Stimulated activated CD4-positive, alpha-beta T cell treated with anti-CD3 and anti-CD28 coated beads, TNF-alpha, amount 100 ng/mL, for 1 hour (primary cell): Measurements from ENCODE around the gene DONSON.

Experiments used
- DNase-seq, 3 donors: peaks; one replicate each; pipeline ENCODE4 v3.0.0-alpha.2; 2020; ENCODE audit warnings: low read depth in 3 of 3, low spot score in 1 of 3

Gene DONSON

DNA sequence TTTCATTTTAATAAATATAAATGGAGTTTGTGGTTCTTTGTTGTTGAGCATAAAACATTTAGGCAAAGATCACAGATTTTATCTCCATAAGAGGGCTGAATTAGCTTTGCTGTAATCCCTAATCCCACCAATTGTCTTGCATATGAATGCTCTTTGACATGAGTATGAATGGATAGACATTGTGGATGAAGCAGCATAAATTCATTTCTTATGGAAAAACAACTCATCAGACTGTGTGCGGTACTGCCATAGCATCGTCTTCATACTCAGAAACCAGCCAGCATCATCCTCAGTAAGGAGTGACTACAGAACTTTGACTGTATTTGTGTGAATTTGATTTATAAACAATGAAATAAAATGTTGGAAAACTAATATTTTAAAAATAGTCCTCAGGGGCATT, 26.1 kb downstream of the DONSON start:
- no peak for DNase-seq

DNA sequence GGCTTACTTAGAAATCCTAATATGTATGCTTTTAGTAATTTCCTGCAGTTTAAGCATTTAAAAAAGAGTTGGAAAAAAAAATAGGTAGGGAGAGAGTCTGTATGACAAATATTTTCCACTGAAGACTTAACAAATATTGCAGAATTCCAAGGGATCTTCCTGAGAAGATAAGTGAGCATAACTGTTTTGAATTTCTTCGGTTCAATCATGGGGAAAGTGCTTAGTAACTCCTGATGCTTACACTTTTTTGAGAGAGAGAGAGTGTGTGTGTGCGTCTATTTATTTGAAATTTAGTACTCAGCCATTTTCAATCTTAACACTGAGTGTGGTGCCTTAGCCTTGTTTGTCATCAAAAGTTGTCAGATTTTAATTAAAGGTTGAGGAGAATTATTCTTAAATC, 27.1 kb downstream of the DONSON start:
- DNase-seq, result no peak

DNA sequence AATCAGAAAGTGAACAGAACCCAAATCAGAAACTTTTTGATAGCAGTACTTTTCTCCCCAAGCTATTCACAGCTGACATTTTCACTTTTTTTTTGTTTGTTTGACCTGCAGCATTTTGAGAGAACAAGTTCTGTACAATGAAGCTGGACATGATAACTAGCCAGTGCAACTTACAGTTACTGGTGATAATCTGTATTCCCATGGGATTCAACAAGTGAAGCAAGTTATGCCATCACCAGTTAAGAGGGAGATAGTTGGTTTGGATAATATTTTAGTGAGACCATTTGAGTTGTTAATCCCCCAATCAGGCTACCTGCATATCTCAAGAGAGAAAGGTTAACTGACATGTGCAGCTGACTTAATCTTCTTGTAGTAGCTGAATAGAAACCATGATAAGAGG, 27.5 kb downstream of the DONSON start:
- no peak for DNase-seq

DNA sequence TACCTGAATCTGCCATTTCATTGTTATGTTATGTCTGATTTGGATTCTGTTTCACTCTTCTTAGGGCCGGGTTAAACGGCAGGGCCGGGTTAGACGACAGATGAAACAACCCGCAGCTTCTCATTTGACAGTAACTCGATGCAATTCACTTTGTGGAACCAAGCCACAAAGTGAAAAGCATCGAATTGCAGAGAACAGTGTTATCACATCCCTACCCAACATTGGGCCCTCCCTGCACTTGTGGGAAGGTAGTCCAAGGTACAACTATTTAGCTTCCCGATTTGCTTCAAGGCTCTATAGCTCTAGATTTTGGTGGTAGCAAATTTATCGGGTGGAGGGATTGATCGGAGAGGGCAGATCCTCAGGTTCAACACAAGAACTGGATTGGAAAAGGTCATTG, 28.7 kb downstream of the DONSON start:
- no peak for DNase-seq

DNA sequence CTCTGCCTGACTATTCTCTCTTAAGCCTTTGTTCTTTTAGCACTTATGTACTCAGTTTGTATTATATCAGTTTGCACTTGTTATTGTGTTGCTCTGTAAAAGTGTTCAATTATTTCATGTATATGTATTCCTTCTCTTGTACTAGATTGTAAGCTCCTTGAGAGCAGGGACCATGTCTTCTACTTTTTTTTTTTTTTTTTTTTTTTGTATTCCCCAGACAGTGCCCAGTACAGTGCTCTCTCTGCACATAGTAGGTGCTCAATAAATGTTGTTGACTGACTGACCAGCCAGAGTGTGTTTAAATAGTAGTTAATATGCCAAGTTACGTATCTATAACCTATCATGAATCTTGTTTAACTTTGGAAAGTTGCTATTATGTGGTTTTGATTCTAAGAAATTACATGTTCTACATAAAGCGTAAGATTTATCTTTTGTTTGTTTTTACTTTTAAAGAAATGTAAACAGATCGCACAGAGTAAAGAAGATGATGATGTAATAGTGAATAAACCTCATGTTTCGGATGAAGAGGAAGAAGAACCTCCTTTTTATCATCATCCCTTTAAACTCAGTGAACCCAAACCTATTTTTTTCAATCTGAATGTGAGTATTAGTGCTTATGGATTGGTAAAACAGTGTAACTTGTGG, 29.6 kb downstream of the DONSON start:
- DNase-seq, result no peak

DNA sequence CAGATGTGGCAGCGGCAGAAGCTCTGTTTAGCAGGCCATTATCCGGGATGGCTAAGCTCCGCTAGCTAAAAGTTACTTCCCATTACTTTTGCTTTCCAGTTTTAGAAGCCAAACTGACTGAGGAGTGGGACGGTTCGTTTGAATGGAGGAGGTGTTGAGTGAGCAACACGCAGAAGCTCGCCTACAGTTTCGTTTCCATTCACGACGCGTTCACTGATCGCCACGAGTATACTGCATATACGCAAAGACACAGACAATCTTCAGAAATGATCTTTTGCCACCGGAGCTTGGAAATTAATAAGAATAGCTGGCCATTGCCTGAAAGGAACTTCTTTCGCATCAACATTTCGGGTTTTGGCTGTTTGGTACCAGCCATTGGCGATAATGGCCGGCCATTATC, 31.0 kb downstream of the DONSON start:
- DNase-seq, result no peak

DNA sequence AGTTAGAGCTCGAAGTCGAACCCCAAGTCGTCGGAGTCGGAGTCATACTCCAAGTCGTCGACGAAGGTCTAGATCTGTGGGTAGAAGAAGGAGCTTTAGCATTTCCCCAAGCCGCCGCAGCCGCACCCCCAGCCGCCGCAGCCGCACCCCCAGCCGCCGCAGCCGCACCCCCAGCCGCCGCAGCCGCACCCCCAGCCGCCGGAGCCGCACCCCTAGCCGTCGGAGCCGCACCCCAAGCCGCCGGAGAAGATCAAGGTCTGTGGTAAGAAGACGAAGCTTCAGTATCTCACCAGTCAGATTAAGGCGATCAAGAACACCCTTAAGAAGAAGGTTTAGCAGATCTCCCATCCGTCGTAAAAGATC, 33.5 kb downstream of the DONSON start:
- DNase-seq, result no peak

DNA sequence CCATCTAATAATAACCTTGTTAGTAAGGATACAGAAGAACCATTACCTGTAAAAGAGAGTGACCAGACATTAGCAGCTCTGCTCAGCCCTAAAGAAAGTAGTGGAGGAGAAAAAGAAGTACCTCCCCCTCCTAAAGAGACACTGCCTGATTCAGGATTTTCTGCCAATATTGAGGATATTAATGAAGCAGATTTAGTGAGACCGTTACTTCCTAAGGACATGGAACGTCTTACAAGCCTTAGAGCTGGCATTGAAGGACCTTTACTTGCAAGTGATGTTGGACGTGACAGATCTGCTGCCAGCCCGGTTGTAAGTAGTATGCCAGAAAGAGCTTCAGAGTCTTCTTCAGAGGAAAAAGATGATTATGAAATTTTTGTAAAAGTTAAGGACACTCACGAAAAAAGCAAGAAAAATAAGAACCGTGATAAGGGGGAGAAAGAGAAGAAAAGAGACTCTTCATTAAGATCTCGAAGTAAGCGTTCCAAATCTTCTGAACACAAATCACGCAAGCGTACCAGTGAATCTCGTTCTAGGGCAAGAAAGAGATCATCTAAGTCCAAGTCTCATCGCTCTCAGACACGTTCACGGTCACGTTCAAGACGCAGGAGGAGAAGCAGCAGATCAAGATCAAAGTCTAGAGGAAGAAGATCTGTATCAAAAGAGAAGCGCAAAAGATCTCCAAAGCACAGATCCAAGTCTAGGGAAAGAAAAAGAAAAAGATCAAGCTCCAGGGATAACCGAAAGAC, 34.1 kb downstream of the DONSON start:
- no peak for DNase-seq

DNA sequence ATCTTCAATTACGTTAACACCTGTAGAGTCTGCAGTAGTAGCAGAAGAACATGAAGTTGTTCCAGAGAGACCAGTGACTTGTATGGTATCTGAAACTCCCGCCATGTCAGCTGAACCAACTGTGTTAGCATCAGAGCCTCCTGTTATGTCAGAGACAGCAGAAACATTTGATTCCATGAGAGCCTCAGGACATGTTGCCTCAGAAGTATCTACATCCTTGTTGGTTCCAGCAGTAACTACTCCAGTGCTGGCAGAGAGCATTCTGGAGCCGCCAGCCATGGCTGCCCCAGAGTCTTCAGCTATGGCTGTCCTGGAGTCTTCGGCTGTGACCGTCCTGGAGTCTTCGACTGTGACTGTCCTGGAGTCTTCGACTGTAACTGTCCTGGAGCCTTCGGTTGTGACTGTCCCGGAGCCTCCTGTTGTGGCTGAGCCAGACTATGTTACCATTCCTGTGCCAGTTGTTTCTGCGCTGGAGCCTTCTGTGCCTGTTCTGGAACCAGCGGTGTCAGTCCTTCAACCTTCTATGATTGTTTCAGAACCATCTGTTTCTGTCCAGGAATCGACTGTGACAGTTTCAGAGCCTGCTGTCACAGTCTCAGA, 35.4 kb downstream of the DONSON start:
- DNase-seq, result no peak

DNA sequence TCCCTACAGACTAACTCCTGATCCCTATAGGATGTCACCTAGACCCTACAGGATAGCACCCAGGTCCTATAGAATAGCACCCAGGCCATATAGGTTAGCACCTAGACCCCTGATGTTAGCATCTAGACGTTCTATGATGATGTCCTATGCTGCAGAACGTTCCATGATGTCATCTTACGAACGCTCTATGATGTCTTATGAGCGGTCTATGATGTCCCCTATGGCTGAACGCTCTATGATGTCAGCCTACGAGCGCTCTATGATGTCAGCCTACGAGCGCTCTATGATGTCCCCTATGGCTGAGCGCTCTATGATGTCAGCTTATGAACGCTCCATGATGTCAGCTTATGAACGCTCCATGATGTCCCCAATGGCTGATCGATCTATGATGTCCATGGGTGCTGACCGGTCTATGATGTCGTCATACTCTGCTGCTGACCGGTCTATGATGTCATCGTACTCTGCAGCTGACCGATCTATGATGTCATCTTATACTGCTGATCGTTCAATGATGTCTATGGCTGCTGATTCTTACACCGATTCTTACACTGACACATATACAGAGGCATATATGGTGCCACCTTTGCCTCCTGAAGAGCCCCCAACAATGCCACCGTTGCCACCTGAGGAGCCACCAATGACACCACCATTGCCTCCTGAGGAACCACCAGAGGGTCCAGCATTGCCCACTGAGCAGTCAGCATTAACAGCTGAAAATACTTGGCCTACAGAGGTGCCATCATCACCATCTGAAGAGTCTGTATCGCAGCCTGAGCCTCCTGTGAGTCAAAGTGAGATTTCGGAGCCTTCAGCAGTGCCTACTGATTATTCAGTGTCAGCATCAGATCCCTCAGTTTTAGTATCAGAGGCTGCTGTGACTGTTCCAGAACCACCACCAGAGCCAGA, 36.1 kb downstream of the DONSON start:
- DNase-seq, result no peak

DNA sequence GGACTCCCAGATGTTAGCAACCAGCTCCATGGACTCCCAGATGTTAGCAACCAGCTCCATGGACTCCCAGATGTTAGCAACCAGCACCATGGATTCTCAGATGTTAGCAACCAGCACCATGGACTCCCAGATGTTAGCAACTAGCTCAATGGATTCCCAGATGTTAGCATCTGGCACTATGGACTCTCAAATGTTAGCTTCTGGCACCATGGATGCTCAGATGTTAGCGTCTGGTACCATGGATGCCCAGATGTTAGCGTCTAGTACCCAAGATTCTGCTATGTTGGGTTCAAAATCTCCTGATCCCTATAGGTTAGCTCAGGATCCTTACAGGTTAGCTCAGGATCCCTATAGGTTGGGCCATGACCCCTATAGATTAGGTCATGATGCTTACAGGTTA, 36.8 kb downstream of the DONSON start:
- DNase-seq, result no peak

DNA sequence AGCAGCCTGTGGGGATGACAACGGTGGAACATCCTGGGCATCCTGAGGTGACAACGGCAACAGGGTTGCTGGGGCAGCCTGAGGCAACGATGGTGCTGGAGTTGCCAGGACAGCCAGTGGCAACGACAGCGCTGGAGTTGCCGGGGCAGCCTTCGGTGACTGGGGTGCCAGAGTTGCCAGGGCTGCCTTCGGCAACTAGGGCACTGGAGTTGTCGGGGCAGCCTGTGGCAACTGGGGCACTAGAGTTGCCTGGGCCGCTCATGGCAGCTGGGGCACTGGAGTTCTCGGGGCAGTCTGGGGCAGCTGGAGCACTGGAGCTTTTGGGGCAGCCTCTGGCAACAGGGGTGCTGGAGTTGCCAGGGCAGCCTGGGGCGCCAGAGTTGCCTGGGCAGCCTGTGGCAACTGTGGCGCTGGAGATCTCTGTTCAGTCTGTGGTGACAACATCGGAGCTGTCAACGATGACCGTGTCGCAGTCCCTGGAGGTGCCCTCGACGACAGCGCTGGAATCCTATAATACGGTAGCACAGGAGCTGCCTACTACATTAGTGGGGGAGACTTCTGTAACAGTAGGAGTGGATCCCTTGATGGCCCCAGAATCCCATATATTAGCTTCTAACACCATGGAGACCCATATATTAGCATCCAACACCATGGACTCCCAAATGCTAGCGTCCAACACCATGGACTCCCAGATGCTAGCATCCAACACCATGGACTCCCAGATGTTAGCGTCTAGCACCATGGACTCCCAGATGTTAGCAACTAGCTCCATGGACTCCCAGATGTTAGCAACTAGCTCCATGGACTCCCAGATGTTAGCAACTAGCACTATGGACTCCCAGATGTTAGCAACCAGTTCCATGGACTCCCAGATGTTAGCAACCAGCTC, 37.5 kb downstream of the DONSON start:
- DNase-seq, result no peak

DNA sequence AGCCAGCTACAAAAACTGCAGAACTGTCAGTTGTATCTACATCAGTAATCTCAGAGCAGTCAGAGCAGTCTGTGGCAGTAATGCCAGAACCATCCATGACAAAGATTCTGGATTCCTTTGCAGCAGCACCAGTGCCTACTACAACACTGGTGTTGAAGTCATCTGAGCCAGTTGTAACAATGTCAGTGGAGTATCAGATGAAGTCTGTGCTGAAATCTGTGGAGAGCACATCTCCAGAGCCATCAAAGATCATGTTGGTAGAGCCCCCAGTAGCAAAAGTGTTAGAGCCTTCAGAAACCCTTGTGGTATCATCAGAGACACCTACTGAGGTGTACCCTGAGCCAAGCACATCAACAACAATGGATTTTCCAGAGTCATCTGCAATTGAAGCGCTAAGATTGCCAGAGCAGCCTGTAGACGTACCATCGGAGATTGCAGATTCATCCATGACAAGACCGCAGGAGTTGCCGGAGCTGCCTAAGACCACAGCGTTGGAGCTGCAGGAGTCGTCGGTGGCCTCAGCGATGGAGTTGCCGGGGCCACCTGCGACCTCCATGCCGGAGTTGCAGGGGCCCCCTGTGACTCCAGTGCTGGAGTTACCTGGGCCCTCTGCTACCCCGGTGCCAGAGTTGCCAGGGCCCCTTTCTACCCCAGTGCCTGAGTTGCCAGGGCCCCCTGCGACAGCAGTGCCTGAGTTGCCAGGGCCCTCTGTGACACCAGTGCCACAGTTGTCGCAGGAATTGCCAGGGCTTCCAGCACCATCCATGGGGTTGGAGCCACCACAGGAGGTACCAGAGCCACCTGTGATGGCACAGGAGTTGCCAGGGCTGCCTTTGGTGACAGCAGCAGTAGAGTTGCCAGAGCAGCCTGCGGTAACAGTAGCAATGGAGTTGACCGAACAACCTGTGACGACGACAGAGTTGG, 38.4 kb downstream of the DONSON start:
- DNase-seq, result no peak

DNA sequence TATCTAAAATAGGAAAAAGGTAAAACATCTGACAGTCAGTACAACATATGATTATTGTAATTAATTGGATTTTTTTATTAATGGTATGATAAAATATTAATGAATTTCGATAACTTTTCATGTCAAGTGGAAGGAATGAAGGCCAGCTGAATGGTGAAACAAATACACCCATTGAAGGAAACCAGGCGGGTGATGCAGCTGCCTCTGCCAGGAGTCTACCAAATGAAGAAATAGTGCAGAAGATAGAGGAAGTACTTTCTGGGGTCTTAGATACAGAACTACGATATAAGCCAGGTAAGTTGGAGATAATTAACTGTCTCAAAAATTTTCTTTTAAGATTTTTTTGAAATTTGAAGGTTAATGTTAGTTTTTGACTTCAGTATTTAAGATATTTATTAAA, 42.4 kb downstream of the DONSON start:
- DNase-seq, result no peak

DNA sequence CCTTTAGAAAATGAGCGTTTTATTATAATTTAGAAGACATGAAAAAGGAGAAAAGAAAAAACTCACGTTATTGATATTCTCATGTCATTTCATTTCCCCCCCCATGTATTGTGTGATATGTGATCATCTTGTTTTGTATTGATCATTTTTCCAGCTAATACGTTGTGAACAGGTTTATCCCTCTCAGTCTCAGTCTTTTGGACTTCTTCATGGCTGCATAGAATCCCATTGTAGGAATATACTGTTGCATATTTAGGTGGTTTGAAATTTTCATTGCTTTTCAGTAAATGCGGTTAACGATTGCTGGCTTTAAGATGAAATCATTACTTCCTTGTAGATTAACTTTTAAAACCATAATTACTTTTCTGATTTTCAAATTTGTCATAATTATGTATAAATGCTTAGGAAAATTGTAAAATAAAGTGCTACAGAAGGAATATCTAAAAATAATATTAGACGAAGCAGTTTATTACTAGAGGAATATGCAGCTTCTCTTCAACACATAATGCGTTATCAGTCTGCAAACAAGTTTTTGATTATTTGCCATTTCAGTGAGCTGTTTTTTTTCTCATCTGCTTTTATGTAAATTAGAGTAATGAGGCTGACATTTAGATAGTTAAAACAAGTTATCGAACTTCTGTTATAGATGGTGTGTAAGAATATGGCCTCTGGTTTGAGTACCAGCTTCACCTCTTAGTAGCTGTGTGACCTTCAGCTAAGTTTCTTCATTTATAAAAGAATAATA, 43.9 kb downstream of the DONSON start:
- DNase-seq, result no peak

DNA sequence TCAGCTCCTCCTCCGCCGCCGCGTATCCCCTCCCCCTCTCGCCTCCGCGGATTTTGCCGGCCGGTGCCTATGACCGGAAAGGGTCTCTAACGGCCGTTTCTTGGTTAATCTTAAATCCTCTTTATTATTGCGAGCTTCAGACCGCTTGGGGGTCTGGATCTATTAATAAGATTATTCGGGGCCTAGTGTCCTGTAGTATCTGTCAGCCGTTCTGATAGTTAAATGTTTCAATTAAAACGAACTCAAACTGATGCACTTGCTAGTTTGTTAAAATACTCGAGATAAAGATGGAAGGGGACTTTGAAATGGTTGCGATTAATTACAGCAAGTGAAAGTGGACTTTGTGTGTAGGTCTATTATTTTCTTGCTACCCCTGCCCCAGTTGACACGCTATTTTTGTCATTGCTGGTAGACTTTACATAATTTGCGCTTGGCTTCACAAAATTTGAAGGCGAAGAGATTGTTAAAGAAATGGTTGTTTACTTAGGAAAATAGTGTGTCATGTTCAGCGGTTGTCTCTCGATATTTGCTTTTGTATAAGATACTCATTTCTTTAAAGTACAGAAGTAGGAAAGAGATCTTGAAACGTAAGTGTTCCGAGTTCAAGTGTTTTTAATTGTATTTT, 44.9 kb downstream of the DONSON start:
- peak in 1 of 3 donors; percentile 57 for DNase-seq

DNA sequence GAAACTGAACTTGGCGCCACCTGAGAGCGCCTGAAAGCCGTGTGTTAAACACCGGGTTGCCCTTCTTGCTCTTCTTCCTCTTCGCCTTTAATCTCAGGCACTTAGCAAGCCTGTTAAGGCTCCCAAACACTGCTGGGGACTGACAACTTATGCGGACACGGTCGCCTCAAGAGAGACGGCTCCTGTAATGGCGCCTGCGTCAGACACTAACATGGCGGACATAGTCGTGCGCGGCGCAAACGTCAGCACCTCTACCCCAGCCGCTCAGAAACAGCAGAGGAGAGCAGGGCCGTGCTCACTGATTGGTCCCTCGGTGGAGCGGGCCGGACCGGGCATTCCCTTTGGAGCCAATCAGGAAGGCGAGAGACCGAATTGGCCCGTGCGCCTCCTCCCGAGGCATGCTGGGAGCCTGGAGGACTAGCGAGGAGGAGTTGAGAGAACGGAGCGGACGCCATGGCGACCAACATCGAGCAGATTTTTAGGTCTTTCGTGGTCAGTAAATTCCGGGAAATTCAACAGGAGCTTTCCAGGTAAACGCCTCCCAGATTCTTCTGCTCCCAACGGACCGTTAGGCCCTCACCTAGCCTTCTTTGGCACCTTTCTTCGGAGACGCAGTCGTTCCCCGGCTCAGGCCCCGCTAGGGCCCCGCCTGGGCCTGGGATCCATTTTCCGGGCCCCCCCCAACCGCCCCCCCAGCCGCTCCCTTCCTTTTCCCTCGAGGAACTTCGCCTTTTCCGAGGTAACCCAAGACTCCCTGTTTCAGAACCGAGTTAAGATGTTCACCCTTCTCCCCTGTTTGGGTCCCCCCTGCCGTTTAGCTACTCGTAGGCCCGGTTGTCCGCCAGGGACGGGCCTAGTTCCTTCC, 45.6 kb downstream of the DONSON start, which contains the start of gene SON:
Gene SON (plus strand): TSS at position 399 of the 865 bp plus-strand sequence. CDS start 55 bp downstream, at position 454.
- peak; percentile 84 to 95 (median 95) for DNase-seq
